CD14-positive monocyte (primary cell): ENCODE results near the gene RABEPK. TPM values are rescaled to one million over a fixed set of nuclear protein-coding genes. Genes with fewer than 3 reads are reported as not detected.

Experiments
- DNase-seq, 3 donors: peaks; one replicate each; pipeline ENCODE4 v3.0.0-alpha.2; 2011 to 2022
- H2AFZ ChIP-seq: 2 replicates; pipeline ENCODE4 v1.6.0; 2012; ENCODE audit warnings: mild to moderate bottlenecking, low read depth, low read length, inconsistent platforms; ENCODE audit not compliant: insufficient read depth, poor library complexity, severe bottlenecking
- H3K27ac ChIP-seq, 2 donors: 1 replicate in 1 of 2; 2 replicates in 1 of 2; pipeline ENCODE4 v1.5.1; 2012 to 2013; ENCODE audit warnings: low read length in 2 of 2, control low read depth in 1 of 2, inconsistent platforms in 1 of 2, low read depth in 1 of 2, mild to moderate bottlenecking in 1 of 2
- H3K27me3 ChIP-seq, 2 donors: one replicate each; pipeline versions ENCODE4 v1.6.0 to v1.6.1; 2011 to 2013; ENCODE audit warnings: low read length in 2 of 2; ENCODE audit not compliant: control insufficient read depth in 2 of 2, insufficient read depth in 2 of 2
- H3K36me3 ChIP-seq, 2 donors: replicated peaks in 1 of 2; 1 replicate in 1 of 2; 2 replicates in 1 of 2; pipeline versions ENCODE4 v1.5.1 to v1.6.1; 2012 to 2013; ENCODE audit warnings: low read length in 2 of 2, control low read depth in 1 of 2, inconsistent platforms in 1 of 2, mild to moderate bottlenecking in 1 of 2; ENCODE audit not compliant: insufficient read depth in 2 of 2, control insufficient read depth in 1 of 2
- H3K4me1 ChIP-seq, 2 donors: 1 replicate in 1 of 2; 2 replicates in 1 of 2; pipeline versions ENCODE4 v1.5.1 to v1.6.1; 2012 to 2013; ENCODE audit warnings: low read length in 2 of 2, control low read depth in 1 of 2, inconsistent platforms in 1 of 2, mild to moderate bottlenecking in 1 of 2, moderate library complexity in 1 of 2; ENCODE audit not compliant: insufficient read depth in 2 of 2, control insufficient read depth in 1 of 2
- H3K4me2 ChIP-seq: replicated peaks from 2 replicates; pipeline ENCODE3; 2012; ENCODE audit warnings: low read length, moderate library complexity, mild to moderate bottlenecking; ENCODE audit not compliant: poor library complexity, severe bottlenecking; ENCODE audit errors: extremely low read depth
- H3K4me3 ChIP-seq, 3 experiments: fragments of 200-600 bp in 1 of 3; sonication (generic) in 1 of 3; replicated peaks in 1 of 3; 1 replicate in 2 of 3; 2 replicates in 1 of 3; pipeline ENCODE4 v1.5.1; 2011 to 2013; ENCODE audit warnings: low read length in 3 of 3, mild to moderate bottlenecking in 3 of 3, control low read depth in 2 of 3, low read depth in 2 of 3, inconsistent platforms in 1 of 3, moderate library complexity in 1 of 3
- H3K79me2 ChIP-seq: 2 replicates; pipeline ENCODE4 v1.6.0; 2012; ENCODE audit warnings: mild to moderate bottlenecking, control low read depth, inconsistent platforms, low read length, moderate library complexity; ENCODE audit not compliant: insufficient read depth
- H3K9ac ChIP-seq: 2 replicates; pipeline ENCODE4 v1.6.0; 2017; ENCODE audit warnings: low read length, mild to moderate bottlenecking; ENCODE audit not compliant: insufficient read depth, poor library complexity, severe bottlenecking
- H3K9me3 ChIP-seq, 2 donors: replicated peaks in 1 of 2; 1 replicate in 1 of 2; 2 replicates in 1 of 2; pipeline versions ENCODE4 v1.5.1 to v1.6.1; 2012 to 2013; ENCODE audit warnings: low read length in 2 of 2, control low read depth in 1 of 2; ENCODE audit not compliant: control insufficient read depth in 1 of 2, insufficient read depth in 1 of 2
- H4K20me1 ChIP-seq: 2 replicates; pipeline ENCODE4 v1.6.0; 2012; ENCODE audit warnings: mild to moderate bottlenecking, low read length, control low read depth, moderate library complexity; ENCODE audit not compliant: insufficient read depth
- H3K27ac Mint-ChIP-seq, 7 donors: one replicate each; pipeline ENCODE4 v1.8.0; 2020; ENCODE audit warnings: mild to moderate bottlenecking in 7 of 7, mixed read lengths in 7 of 7, moderate library complexity in 6 of 7, inconsistent platforms in 2 of 7
- H3K27me3 Mint-ChIP-seq, 3 donors: one replicate each; pipeline ENCODE4 v1.8.0; 2021 to 2022; ENCODE audit warnings: low read depth in 3 of 3, mild to moderate bottlenecking in 3 of 3, mixed read lengths in 3 of 3, moderate library complexity in 3 of 3, inconsistent platforms in 1 of 3
- H3K36me3 Mint-ChIP-seq, 2 donors: one replicate each; pipeline ENCODE4 v1.8.0; 2020; ENCODE audit warnings: mixed read lengths in 2 of 2, inconsistent platforms in 1 of 2, mild to moderate bottlenecking in 1 of 2
- H3K4me1 Mint-ChIP-seq: one replicate; pipeline ENCODE4 v1.8.0; 2020; ENCODE audit warnings: mild to moderate bottlenecking, mixed read lengths
- H3K4me3 Mint-ChIP-seq, 2 donors: one replicate each; pipeline ENCODE4 v1.8.0; 2020; ENCODE audit warnings: mild to moderate bottlenecking in 2 of 2, mixed read lengths in 2 of 2, moderate library complexity in 1 of 2
- H3K9me3 Mint-ChIP-seq, 7 donors: one replicate each; pipeline ENCODE4 v1.8.0; 2020 to 2022; ENCODE audit warnings: mixed read lengths in 7 of 7, mild to moderate bottlenecking in 6 of 7, moderate library complexity in 6 of 7, inconsistent platforms in 2 of 7
- CTCF ChIP-seq: fragments of 200-600 bp; IDR thresholded peaks from one replicate; pipeline ENCODE4 v1.8.0; 2022; ENCODE audit warnings: antibody characterized with exemption, mild to moderate bottlenecking
- WGBS: methylation state at CpG from one replicate; pipeline ENCODE4 v1.1.5; 2013; ENCODE audit warnings: missing lambda C conversion rate; ENCODE audit not compliant: insufficient coverage; 5-methylcytosine and 5-hydroxymethylcytosine counted together
- intact Hi-C, 2 donors: fragments of 100-400 bp; cut with micrococcal nuclease; formaldehyde crosslinking; loops; one replicate each; pipeline versions ENCODE4 v1.15.0 to v1.15.1; 2023
- polyA plus RNA-seq, 3 donors: library from polyadenylated mRNA; depleted of rRNA in 1 of 3; unstranded in 2 of 3; stranded (reverse) in 1 of 3; fragments of 300-500 nt in 2 of 3; fragments of >200 nt in 1 of 3; fragmentation: Illumina TruSeq in 2 of 3; gene quantifications; 1 replicate in 2 of 3; 2 replicates in 1 of 3; pipeline ENCODE4 v1.2.3, GENCODE V29; 2012 to 2021

RABEPK gene
- polyA plus RNA-seq, 3 donors = 9.5 to 18.5 (median 17.5) TPM

- Mint-ChIP-seq H3K27ac (no peak overlapping the region), H3K4me1 (no peaks in the 10 kb centered on the region), H3K36me3 (peaks cover 72 to 76% of the 10 kb centered on the region in 2 donors), H3K27me3 (no peaks in the 10 kb centered on the region), H3K9me3 (no peaks in the 10 kb centered on the region), H3K4me3 (no peak overlapping the region)
- H3K9ac ChIP-seq = no peak overlapping the region
- intact Hi-C loops = no loop called here
- H3K27me3 ChIP-seq = no peaks in the 10 kb centered on the region
- H3K79me2 ChIP-seq = no peaks in the 10 kb centered on the region
- H4K20me1 ChIP-seq = peaks cover 9% of the 10 kb centered on the region
- no peak overlapping the region for H3K4me2 ChIP-seq
- no peak overlapping the region for H3K27ac ChIP-seq
- no CpG with 5 or more reads among the region's 4 CpGs for WGBS
- no peak for TF ChIP-seq CTCF
- DNase-seq = no peak
- H2AFZ ChIP-seq = no peak overlapping the region
- no peaks in the 10 kb centered on the region for H3K9me3 ChIP-seq
- H3K4me3 ChIP-seq = no peak overlapping the region
- H3K36me3 ChIP-seq = peaks cover 67 to 82% of the 10 kb centered on the region in 2 donors
- H3K4me1 ChIP-seq = no peaks in the 10 kb centered on the region
Observed at GRCh38 chr9:125153712-125154367, 46.5 kb upstream of the RABEPK start.

- Mint-ChIP-seq H3K36me3 (peaks cover 53 to 67% of the 10 kb centered on the region in 2 donors), H3K27ac (peak overlapping the region in 2 of 7 donors; percentile 32 to 69), H3K4me1 (peaks cover 3% of the 10 kb centered on the region), H3K9me3 (peaks cover 0 to 2% (median 0%) of the 10 kb centered on the region in 7 donors), H3K27me3 (no peaks in the 10 kb centered on the region), H3K4me3 (no peak overlapping the region)
- no peaks in the 10 kb centered on the region for H3K27me3 ChIP-seq
- no peak overlapping the region for H3K9ac ChIP-seq
- TF ChIP-seq CTCF = no peak
- no peak overlapping the region for H3K4me2 ChIP-seq
- peaks cover 52 to 73% of the 10 kb centered on the region in 2 donors for H3K36me3 ChIP-seq
- intact Hi-C loops = no loop called here
- no peaks in the 10 kb centered on the region for H3K9me3 ChIP-seq
- peaks cover 22% of the 10 kb centered on the region for H3K79me2 ChIP-seq
- H4K20me1 ChIP-seq = peaks cover 30% of the 10 kb centered on the region
- no peak overlapping the region for H3K4me3 ChIP-seq
- H3K4me1 ChIP-seq = no peaks in the 10 kb centered on the region
- 100% methylated on average over 1 of the region's 2 CpGs for WGBS
- DNase-seq = no peak
- H3K27ac ChIP-seq = no peak overlapping the region
- H2AFZ ChIP-seq = no peak overlapping the region
Observed at GRCh38 chr9:125156551-125156950, 43.8 kb upstream of the RABEPK start.
